Loucy (cell line): ENCODE measurements around the gene RBM3.

Source experiments
- H2AFZ ChIP-seq: fragments of 200-600 bp; sonication (generic); 2 replicates; pipeline ENCODE4 v1.6.0; 2016; ENCODE audit warnings: antibody characterized with exemption, mild to moderate bottlenecking, low read length, moderate library complexity
- H3F3A ChIP-seq: fragments of 200-600 bp; 2 replicates; pipeline ENCODE4 v1.6.0; 2016; ENCODE audit warnings: antibody characterized with exemption, low read depth, mild to moderate bottlenecking
- H3K27me3 ChIP-seq: fragments of 200-600 bp; sonication (generic); 2 replicates; pipeline ENCODE4 v1.6.1; 2014; ENCODE audit warnings: low read length, mild to moderate bottlenecking; ENCODE audit not compliant: insufficient read depth, poor library complexity, severe bottlenecking
- H3K36me3 ChIP-seq: fragments of 200-600 bp; sonication (generic); 2 replicates; pipeline ENCODE4 v1.6.1; 2016; ENCODE audit warnings: low read length; ENCODE audit not compliant: insufficient read depth
- H3K4me1 ChIP-seq: fragments of 200-600 bp; sonication (generic); 2 replicates; pipeline ENCODE4 v1.5.1; 2014; ENCODE audit warnings: low read length, mild to moderate bottlenecking; ENCODE audit not compliant: insufficient read depth, poor library complexity, severe bottlenecking
- H3K4me2 ChIP-seq: fragments of 200-600 bp; sonication (generic); 2 replicates; pipeline ENCODE4 v1.6.0; 2014; ENCODE audit warnings: antibody characterized with exemption, low read length, low read depth, mild to moderate bottlenecking; ENCODE audit not compliant: poor library complexity, severe bottlenecking
- H3K4me3 ChIP-seq: fragments of 200-600 bp; sonication (generic); 2 replicates; pipeline ENCODE4 v1.5.1; 2014; ENCODE audit warnings: low read length, mild to moderate bottlenecking, mixed read lengths; ENCODE audit not compliant: poor library complexity, severe bottlenecking
- H3K79me2 ChIP-seq: fragments of 200-600 bp; sonication (generic); 2 replicates; pipeline ENCODE4 v1.6.1; 2014; ENCODE audit warnings: low read length; ENCODE audit not compliant: insufficient read depth
- H3K9ac ChIP-seq: fragments of 200-600 bp; sonication (generic); 2 replicates; pipeline ENCODE4 v1.6.0; 2014; ENCODE audit warnings: mild to moderate bottlenecking, low read depth, low read length, moderate library complexity; ENCODE audit not compliant: poor library complexity, severe bottlenecking
- H3K9me2 ChIP-seq: fragments of 200-600 bp; sonication (generic); replicated peaks from 2 replicates; pipeline ENCODE4 v1.6.1; 2016; ENCODE audit warnings: low read depth, low read length, mixed read lengths
- H3K9me3 ChIP-seq: fragments of 200-600 bp; sonication (generic); 2 replicates; pipeline ENCODE4 v1.6.1; 2014; ENCODE audit warnings: mild to moderate bottlenecking, antibody characterized with exemption, low read length, low read depth; ENCODE audit not compliant: insufficient read depth
- H4K20me1 ChIP-seq: fragments of 200-600 bp; sonication (generic); 2 replicates; pipeline ENCODE4 v1.6.0; 2014; ENCODE audit warnings: antibody characterized with exemption, low read length, mild to moderate bottlenecking; ENCODE audit not compliant: insufficient read depth, poor library complexity, severe bottlenecking
- EZH2phosphoT487 ChIP-seq: fragments of 200-600 bp; IDR thresholded peaks from 2 replicates; pipeline ENCODE4 v1.6.1; 2018; ENCODE audit warnings: antibody characterized with exemption, mild to moderate bottlenecking, moderate library complexity, borderline replicate concordance
- TF ChIP-seq, protein P1 (sequence below): fragments of 200-600 bp; sonication (generic); conservative IDR thresholded peaks from 2 replicates; pipeline ENCODE4 v1.5.1; 2014; ENCODE audit warnings: mild to moderate bottlenecking, antibody characterized with exemption, low read length

RBM3 gene

DNA sequence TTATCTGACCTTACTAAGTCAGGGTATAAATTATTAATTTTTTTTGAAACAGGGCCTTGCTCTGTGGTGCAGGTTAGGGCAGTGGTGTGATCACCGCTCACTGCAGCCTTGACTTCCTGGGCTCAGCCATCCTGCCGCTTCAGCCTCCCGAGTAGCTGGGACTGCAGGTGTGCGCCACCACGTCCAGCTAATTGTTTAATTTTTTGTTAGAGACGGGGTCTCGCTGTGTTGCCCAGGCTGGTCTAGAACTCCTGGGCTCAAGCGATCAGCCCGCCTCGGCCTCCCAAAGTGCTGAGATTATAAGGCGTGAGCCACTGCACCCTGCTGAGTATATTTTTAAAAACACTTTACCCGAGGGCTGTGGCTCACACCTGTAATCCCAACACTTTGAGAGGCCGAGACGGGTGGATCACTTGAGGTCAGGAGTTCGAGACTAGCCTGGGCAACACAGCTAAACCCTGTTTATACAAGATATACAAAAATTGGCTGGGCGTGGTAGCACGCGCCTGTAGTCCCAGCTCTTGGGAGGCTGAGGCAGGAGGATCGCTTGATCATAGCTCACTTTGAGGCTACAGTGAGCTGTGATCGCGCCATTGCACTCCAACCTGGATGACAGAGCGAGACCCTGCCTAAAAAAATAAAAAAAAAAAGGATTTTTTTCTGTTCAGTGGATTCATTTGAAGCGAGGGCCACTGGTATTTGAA lies 35.5 kb upstream of the RBM3 start:
- Histone ChIP-seq H3K9ac (no peak overlapping the region), H3K4me2 (peak overlapping the region; percentile 64)
- TF ChIP-seq EZH2phosphoT487: no peak
- TF ChIP-seq, protein P1, sequence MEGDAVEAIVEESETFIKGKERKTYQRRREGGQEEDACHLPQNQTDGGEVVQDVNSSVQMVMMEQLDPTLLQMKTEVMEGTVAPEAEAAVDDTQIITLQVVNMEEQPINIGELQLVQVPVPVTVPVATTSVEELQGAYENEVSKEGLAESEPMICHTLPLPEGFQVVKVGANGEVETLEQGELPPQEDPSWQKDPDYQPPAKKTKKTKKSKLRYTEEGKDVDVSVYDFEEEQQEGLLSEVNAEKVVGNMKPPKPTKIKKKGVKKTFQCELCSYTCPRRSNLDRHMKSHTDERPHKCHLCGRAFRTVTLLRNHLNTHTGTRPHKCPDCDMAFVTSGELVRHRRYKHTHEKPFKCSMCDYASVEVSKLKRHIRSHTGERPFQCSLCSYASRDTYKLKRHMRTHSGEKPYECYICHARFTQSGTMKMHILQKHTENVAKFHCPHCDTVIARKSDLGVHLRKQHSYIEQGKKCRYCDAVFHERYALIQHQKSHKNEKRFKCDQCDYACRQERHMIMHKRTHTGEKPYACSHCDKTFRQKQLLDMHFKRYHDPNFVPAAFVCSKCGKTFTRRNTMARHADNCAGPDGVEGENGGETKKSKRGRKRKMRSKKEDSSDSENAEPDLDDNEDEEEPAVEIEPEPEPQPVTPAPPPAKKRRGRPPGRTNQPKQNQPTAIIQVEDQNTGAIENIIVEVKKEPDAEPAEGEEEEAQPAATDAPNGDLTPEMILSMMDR: no peak

DNA sequence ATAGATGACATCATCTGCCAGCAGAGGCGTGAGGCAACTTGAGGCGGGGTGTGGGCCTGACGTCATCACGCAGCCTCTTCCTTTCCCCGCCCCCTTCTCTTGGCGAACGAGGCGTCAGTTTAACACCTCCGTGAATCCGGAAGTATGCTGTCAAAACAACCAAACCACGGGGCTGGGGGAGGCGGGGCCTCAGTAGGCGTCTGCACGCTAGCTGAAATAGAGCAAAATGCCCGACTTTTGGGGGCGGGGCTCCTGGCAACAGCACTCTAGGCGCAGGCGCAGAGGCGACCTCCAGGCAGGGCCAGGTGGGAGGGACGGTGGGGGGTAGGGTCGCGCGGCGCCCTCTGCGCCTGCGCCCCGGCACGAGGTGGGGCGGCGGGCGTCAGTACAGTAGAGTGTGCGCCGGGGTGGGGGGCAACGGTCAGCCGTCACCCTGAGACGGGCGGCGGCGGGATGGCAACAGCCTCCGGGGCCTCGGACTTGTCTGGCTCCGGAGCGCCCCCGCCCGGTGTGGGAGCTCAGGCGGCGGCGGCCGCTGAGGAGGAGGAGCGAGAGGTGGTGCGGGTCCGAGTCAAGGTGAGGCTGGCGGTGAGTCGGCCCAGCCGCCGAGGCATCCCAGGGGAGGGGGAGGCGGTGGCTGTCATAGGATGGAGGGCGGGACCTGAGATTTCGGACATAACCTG lies 34.8 kb upstream of the RBM3 start, which contains the start of gene TBC1D25:
TSS of gene TBC1D25 (plus strand) at position 370 of the 683 bp plus-strand sequence. CDS start at position 454, 84 bp downstream.
- Histone ChIP-seq H3K27me3 (no peaks in the 10 kb centered on the region), H3K36me3 (no peaks in the 10 kb centered on the region), H3K9me2 (no peaks in the 10 kb centered on the region), H3K9me3 (no peaks in the 10 kb centered on the region), H4K20me1 (no peaks in the 10 kb centered on the region), H3K4me3 (peak within 1 kb of the TSS; percentile 85), H2AFZ (peak within 1 kb of the TSS; percentile 75; the same call in 1 of the 2 replicates), H3K9ac (peak within 1 kb of the TSS; percentile 82), H3K79me2 (peaks cover 13% of the 10 kb centered on the region), H3K4me2 (peak within 1 kb of the TSS; percentile 95), H3F3A (no peaks in the 10 kb centered on the region), H3K4me1 (peaks cover 18% of the 10 kb centered on the region)
- no peak for TF ChIP-seq EZH2phosphoT487
- TF ChIP-seq, protein P1: peak; percentile 31; the same call in 1 of the 2 replicates

More for the DNA sequence above, 35.5 kb upstream of the RBM3 start:
- Histone ChIP-seq H3K4me3 (peak overlapping the region; percentile 85), H3K9me3 (no peaks in the 10 kb centered on the region), H3F3A (no peaks in the 10 kb centered on the region), H3K9me2 (no peaks in the 10 kb centered on the region), H2AFZ (peak overlapping the region; percentile 36; the same call in 1 of the 2 replicates), H3K36me3 (no peaks in the 10 kb centered on the region), H3K4me1 (peaks cover 18% of the 10 kb centered on the region), H3K27me3 (no peaks in the 10 kb centered on the region), H3K79me2 (peaks cover 13% of the 10 kb centered on the region), H4K20me1 (no peaks in the 10 kb centered on the region)

DNA sequence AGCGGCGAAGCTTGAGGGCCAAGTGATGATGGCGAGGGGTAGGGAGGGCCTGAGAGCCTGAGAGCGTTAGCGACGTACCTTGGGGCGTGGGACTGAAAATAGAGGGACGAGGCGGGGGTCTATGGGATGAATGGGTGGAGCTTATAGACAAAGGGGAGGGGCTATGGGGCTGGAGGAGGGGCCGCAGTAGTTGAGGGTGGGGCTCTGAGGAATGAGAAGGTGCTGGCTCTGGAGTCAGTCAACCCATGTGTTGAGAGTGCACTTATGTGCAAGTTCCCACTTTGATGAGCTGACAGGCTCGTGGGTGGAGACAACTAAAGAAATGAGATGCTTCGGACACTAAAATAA lies 34.3 kb upstream of the RBM3 start:
- H2AFZ ChIP-seq: peak overlapping the region; percentile 75; the same call in 1 of the 2 replicates
- peak overlapping the region; percentile 95 for H3K4me2 ChIP-seq
- no peaks in the 10 kb centered on the region for H4K20me1 ChIP-seq
- H3F3A ChIP-seq: no peaks in the 10 kb centered on the region
- TF ChIP-seq, protein P1: no peak
- TF ChIP-seq EZH2phosphoT487: no peak
- peak overlapping the region; percentile 82 for H3K9ac ChIP-seq
- H3K79me2 ChIP-seq: peaks cover 13% of the 10 kb centered on the region
- no peaks in the 10 kb centered on the region for H3K36me3 ChIP-seq
- peak overlapping the region; percentile 85 for H3K4me3 ChIP-seq
- H3K9me2 ChIP-seq: no peaks in the 10 kb centered on the region
- no peaks in the 10 kb centered on the region for H3K27me3 ChIP-seq
- H3K4me1 ChIP-seq: peaks cover 18% of the 10 kb centered on the region
- no peaks in the 10 kb centered on the region for H3K9me3 ChIP-seq
